Uterus (tissue), 4 donors: ENCODE data around the gene ZCCHC7. TPM values are rescaled to one million over a fixed set of nuclear protein-coding genes. Genes with fewer than 3 reads are reported as not detected.

Experiments used
- DNase-seq, 2 donors: peaks; one replicate each; pipeline ENCODE4 v3.0.0-alpha.2; 2019 to 2020
- H3K27ac ChIP-seq, 2 donors: fragments of 200-600 bp; sonication (generic); 1 replicate in 1 of 2; 2 replicates in 1 of 2; pipeline ENCODE4 v1.5.1; 2016 to 2018
- H3K27me3 ChIP-seq, 2 donors: fragments of 200-600 bp; sonication (generic); one replicate each; pipeline ENCODE4 v1.5.1; 2018 to 2019; ENCODE audit warnings: control low read depth in 1 of 2
- H3K36me3 ChIP-seq, 2 donors: fragments of 200-600 bp; sonication (generic); one replicate each; pipeline ENCODE4 v1.5.1; 2019; ENCODE audit warnings: control low read depth in 1 of 2
- H3K4me1 ChIP-seq, 2 donors: fragments of 200-600 bp; sonication (generic); one replicate each; pipeline ENCODE4 v1.5.1; 2018 to 2019; ENCODE audit warnings: control low read depth in 1 of 2
- H3K4me3 ChIP-seq, 2 donors: fragments of 200-600 bp; sonication (generic); 1 replicate in 1 of 2; 2 replicates in 1 of 2; pipeline ENCODE4 v1.5.1; 2018 to 2019; ENCODE audit warnings: mild to moderate bottlenecking in 1 of 2
- H3K9me3 ChIP-seq, 2 donors: fragments of 200-600 bp; sonication (generic); one replicate each; pipeline ENCODE4 v1.5.1; 2019; ENCODE audit warnings: control low read depth in 1 of 2
- CTCF ChIP-seq, 4 experiments: fragments of 200-600 bp in 2 of 4; fragments of 450-650 bp in 2 of 4; sonication (generic) in 2 of 4; IDR thresholded peaks; one replicate each; pipeline ENCODE4 v1.5.1; 2016 to 2019; ENCODE audit warnings: antibody characterized with exemption in 4 of 4, mild to moderate bottlenecking in 2 of 4, moderate library complexity in 1 of 4
- POLR2A ChIP-seq, 2 donors: fragments of 450-650 bp; IDR thresholded peaks; one replicate each; pipeline ENCODE4 v1.6.1; 2016; ENCODE audit warnings: antibody characterized with exemption in 2 of 2, mild to moderate bottlenecking in 1 of 2, moderate library complexity in 1 of 2
- intact Hi-C: fragments of 100-400 bp; cut with DNase I; formaldehyde crosslinking; loops from one replicate; pipeline ENCODE4 v1.15.1; 2023; ENCODE audit warnings: low total_unique reads
- total RNA-seq, 4 donors: library from RNA; depleted of rRNA in 3 of 4; stranded (reverse); fragments of >200 nt in 3 of 4; gene quantifications; one replicate each; pipeline versions ENCODE4 v1.1.0 to v1.2.4, GENCODE V29; 2014 to 2023
- donor health status: DM: yes; HTN: yes; CAD: no.

The ZCCHC7 gene
- total RNA-seq, 4 donors from 2014 or later, result 15.6 to 37.4 (median 30.2) TPM

- no peak for TF ChIP-seq POLR2A (IDR thresholded peaks at IDR 0.05)
- TF ChIP-seq CTCF (IDR thresholded peaks at IDR 0.05), result no peak
- Histone ChIP-seq H3K4me3 (no peak overlapping the region), H3K27ac (no peak overlapping the region), H3K27me3 (no peaks in the 10 kb centered on the region), H3K9me3 (no peaks in the 10 kb centered on the region), H3K4me1 (no peaks in the 10 kb centered on the region), H3K36me3 (no peaks in the 10 kb centered on the region)
- intact Hi-C loops, result no loop called here
- DNase-seq, result no peak
Observed at GRCh38 chr9:37251452-37251851, 131.1 kb downstream of the ZCCHC7 start.

GRCh38 chr9:37253377-37253937 lies 133.1 kb downstream of the ZCCHC7 start:
- DNase-seq, result no peak
- intact Hi-C loops, result no loop called here
- H3K4me1 ChIP-seq, result no peaks in the 10 kb centered on the region
- no peak for TF ChIP-seq CTCF (IDR thresholded peaks at IDR 0.05)
- H3K27ac ChIP-seq, result no peak overlapping the region
- no peaks in the 10 kb centered on the region for H3K9me3 ChIP-seq
- H3K36me3 ChIP-seq, result no peaks in the 10 kb centered on the region
- H3K27me3 ChIP-seq, result no peaks in the 10 kb centered on the region
- no peak overlapping the region for H3K4me3 ChIP-seq

GRCh38 chr9:37255187-37255586 lies 134.8 kb downstream of the ZCCHC7 start:
- no peak overlapping the region for H3K4me3 ChIP-seq
- DNase-seq, result no peak
- H3K27me3 ChIP-seq, result no peaks in the 10 kb centered on the region
- no peaks in the 10 kb centered on the region for H3K4me1 ChIP-seq
- intact Hi-C loops, result no loop called here
- no peak overlapping the region for H3K27ac ChIP-seq
- no peaks in the 10 kb centered on the region for H3K36me3 ChIP-seq
- no peaks in the 10 kb centered on the region for H3K9me3 ChIP-seq
- no peak for TF ChIP-seq CTCF (IDR thresholded peaks at IDR 0.05)
- no peak for TF ChIP-seq POLR2A (IDR thresholded peaks at IDR 0.05)

GRCh38 chr9:37255944-37256862 lies 135.8 kb downstream of the ZCCHC7 start:
- no peak for TF ChIP-seq CTCF (IDR thresholded peaks at IDR 0.05)
- no peak for TF ChIP-seq POLR2A (IDR thresholded peaks at IDR 0.05)
- no peaks in the 10 kb centered on the region for H3K36me3 ChIP-seq
- H3K27me3 ChIP-seq, result no peaks in the 10 kb centered on the region
- no peak overlapping the region for H3K4me3 ChIP-seq
- no peak for DNase-seq
- intact Hi-C loops, result no loop called here
- no peaks in the 10 kb centered on the region for H3K4me1 ChIP-seq
- no peaks in the 10 kb centered on the region for H3K9me3 ChIP-seq
- no peak overlapping the region for H3K27ac ChIP-seq

- H3K4me1 ChIP-seq, result no peaks in the 10 kb centered on the region
- intact Hi-C loops, result no loop called here
- no peak overlapping the region for H3K4me3 ChIP-seq
- H3K27ac ChIP-seq, result no peak overlapping the region
- no peaks in the 10 kb centered on the region for H3K27me3 ChIP-seq
- no peak for DNase-seq
- H3K9me3 ChIP-seq, result no peaks in the 10 kb centered on the region
- TF ChIP-seq POLR2A (IDR thresholded peaks at IDR 0.05), result no peak
- no peak for TF ChIP-seq CTCF (IDR thresholded peaks at IDR 0.05)
- H3K36me3 ChIP-seq, result no peaks in the 10 kb centered on the region
Observed at GRCh38 chr9:37259951-37260350, 139.6 kb downstream of the ZCCHC7 start.
